Activated T-helper 9 cell treated with anti-CD3 and anti-CD28 coated beads, Interleukin-2, amount 50 U/mL, for 16 hours (primary cell): ENCODE results near the gene GIT2.
A peak's percentile ranks its signal among the peaks of the same experiment; 100 is the strongest.
"Not testable (repeated sequence)": the region's sequence is repeated elsewhere in the genome, so short reads cannot be mapped to it uniquely, and the experiment has no call there.

Experiments used
- DNase-seq: peaks from one replicate; pipeline ENCODE4 v3.0.0-alpha.2; 2020; ENCODE audit warnings: low read depth

GIT2 gene

DNA sequence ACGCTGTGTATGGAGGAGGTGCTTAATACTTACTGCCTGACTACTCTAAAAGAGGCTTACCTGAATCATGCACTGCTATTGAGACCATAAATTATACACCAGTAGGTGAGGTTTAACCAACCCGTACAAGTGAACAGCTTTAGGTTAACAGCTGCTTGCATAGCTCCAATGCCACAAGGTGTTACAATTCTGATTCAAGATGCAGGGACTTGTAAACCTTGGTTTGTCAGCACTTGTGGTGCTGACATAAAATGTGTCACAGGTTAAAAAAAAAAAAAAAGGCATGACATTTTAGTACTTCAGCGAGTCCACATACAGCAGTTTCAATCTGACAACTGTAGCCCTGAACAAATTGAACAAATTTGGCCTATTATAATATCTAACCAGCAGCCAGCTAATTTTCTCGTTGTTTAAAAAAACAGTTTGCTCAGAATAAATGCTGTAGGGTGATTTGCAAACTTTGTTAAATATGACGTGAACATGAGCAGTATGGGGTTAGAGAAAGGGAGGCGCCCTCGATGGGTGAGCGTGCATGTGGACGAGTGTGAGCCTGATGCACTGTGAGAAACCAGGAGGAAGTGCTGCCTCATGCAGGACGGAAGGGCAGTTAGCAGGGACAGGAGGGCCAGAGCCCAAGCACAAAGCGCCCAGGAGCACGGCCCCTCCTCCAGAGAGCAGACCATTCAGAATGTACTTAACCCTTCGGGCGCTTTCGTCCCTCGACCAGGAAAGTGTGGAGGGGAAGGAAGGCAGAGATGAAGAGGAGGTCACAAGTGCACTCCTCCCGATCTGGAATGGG, 51.4 kb downstream of the GIT2 start:
- DNase-seq: no peak

DNA sequence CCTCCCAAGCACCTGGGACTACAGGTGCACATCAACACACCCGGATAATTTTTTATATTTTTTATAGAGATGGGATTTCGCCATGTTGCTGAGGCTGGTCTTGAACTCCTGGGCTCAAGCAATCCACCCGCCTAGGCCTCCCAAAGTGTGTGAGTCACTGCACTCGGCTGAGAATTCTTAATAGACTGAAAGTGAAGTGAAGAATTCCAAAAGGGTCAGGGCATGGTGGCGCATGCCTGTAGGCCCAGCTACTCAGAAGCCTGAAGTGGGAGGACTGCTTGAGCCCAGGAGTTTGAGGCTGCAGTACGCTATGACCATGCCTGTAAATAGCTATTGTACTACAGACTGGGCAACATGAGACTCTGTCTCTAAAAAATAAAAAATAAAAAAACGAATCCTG, 52.4 kb downstream of the GIT2 start:
- no peak for DNase-seq

DNA sequence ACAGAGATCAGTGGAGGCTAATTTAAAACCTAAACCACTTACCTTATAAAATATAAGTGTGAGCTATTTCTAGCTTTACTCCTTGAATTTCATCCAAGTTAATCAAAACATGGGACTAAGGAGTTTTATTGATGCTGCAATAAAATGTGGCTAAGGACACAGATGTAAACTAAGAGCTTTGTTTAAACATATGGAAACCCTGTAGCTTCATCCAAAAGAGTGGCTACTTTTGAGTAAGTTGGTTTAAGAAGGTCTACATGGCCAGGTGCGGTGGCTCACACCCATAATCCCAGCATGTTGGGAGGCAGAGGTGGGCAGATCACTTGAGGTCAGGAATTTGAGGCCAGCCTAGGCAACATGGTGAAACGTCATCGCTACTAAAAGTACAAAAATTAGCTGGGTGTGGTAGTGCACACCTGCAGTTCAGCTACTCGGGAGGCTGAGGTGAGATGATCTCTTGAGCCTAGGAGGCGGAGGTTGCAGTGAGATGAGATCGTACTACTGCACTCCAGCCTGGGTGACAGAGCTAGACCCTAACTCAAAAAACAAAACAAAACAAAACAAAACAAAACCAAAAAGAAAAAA, 55.7 kb downstream of the GIT2 start:
- DNase-seq: no peak

DNA sequence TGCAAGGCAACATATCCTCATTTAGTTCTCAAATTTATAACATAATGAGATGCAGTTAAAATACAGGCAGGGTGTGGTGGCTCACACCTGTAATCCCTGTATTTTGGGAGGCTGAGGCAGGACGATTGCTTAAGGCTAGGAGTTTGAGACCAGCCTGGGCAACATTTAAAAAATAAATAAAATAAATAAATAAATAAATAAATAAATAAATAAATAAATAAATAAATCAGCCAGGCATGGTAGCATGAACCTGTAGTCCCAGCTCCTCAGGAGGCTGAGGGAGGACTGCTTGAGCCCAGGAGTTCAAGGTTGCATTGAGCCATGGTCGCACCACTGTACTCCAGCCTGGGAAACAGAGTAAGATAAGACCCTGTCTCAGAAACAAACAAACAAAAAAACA, 56.7 kb downstream of the GIT2 start:
- no peak for DNase-seq

DNA sequence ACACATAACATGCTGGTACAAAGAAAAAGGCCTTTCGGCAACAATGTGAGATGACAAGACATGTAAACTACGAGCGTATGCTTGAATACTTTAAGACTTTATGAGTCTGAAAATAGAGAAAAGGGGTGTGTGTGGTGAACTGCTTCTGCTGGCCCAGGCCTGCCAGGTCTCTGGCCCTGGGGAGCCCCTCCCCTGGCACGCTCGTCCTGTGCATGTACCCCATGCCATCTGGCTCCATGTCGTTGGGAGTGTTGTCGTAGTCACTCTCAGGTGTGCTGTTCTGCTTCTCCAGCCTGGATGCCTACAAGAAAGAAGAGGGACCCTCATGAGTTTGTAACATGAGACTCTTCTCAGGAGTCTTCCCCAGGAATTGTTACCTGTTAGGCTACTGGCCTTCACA, 57.2 kb downstream of the GIT2 start:
- DNase-seq: no peak

DNA sequence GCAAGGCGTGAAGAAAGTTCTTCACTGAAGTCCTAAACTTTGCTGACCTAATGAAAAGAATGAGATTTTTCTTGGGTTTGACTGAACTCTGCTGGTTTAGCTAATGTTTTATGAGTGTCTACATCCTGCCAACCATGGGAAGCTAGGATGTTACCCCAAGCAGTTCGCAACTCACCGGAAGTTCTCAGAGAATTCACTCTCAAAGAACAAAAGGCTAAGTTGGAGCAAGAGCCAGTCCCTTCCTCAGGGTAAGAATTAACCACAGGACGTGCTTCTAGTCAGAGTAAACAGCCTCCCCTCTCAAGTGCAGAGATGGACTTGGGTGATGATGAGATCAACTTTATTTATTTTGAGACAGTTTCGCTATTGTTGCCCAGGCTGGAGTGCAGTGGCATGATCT, 58.8 kb downstream of the GIT2 start:
- DNase-seq: no peak

DNA sequence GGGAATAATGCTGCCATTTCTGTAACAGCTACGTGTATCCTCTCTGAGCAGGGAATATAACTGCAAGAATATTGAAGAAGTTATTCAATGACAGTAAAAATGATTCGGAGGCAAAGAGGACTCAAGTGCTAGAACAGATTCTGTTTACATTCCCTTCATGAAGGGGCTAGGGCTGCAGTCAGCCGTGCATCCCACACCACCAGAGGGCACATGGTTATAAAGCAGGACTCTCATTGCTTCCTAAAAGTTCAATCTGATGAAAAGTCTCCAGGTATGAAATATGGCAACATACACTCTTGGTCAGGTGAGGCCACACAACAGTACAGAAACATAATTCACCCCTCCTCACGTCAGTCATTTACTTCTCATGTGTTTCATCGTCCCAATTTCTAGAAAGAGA, 62.1 kb downstream of the GIT2 start:
- DNase-seq: no peak

DNA sequence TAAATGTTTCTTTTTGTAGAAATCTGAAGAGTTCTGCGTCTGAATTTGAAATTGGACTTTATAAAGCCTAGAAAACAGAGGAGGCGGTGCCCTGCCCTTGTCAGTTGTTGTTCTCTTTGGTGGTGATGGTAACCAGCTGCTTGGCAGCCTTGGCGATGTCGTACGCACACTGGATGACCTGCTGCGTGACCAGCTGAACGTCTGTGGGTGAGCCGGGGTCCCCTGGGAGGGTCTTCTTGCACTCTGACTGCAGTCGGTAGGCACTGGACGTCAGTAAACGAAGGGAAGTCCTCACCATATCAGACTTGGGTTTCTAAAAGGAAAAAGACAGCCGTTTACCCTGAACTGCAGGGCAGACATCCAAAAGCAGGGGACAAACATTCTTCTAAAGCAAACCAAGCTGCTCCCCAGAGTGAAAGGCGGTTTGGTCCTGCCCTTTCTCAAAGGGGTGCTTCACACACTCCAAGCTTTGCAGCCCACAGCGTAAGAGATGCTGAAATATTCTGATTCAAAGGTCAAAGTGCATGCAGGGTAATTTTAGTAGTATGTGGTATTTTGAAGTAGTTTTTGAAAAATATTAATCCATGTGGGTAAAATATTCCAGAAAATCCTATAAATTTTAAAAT, 63.2 kb downstream of the GIT2 start:
- DNase-seq: no peak

DNA sequence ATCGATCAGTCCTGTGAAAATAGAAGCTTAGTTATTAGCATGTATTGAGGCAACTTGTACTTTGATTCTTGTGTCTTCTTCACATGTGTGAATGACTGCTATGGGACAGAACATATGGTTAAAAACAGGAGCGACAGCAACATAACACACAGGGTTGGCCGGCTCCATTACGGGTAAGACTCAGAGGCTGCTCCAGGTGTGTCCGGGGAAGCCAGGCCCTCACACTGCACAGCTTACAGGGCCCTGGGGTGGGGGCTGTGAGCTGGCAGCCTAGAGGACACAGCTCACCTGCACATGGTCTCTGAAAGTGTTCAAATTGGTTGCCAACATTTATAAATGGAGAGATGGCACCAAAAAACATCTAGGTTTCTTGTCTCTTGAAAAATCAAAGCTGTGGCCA, 65.0 kb downstream of the GIT2 start:
- no peak for DNase-seq

DNA sequence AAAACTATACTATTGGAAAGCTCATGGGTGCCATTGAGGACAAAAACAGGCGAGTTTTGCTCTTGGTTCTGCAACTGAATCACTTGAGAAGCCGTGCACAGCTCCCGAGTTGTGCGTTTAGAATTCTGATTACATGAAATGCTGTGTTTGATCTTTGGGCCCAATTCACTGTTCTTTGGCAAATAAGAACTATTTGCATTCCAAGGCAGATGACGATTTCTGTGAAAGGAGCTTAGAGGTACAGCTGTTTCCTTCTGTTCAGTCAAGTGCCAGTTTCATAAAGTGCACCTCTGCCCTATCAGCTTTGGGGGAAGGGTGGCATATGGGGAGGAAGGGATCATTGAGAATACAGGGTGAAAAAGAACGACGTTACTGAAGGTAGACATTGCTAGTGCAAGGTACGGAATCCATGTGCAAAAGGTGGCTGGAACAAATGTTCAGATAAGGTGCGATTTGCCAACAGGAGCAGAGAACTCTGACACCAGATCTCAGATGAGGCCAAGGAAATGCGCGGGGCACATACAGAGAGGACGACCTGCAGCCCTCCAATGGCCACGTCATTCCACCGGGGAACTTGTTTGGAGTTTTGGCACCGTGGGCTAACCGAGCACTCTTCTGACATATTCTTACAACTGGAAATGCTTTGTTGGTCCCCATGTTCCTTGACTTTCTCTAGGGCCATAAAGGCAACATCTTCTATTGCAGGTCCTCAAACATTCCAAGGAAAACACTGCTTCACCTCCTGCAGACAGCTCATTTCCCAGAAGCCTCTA, 66.0 kb downstream of the GIT2 start:
- DNase-seq: no peak

DNA sequence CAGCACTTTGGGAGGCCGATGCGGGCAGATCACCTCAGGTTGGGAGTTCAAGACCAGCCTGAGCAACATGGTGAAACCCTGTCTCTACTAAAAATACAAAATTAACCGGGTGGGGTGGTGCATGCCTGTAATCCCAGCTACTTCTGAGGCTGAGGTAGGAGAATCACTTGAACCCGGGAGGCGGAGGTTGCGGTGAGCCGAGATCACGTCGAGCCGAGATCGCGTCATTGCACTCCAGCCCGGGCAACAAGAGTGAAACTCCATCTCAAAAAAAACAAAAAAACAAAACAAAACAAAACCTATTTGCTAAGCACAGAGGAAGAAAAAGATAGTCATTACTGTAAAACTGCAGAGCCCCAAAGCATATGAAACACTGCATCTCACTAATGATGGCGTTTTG, 66.8 kb downstream of the GIT2 start:
- not testable (repeated sequence) for DNase-seq

DNA sequence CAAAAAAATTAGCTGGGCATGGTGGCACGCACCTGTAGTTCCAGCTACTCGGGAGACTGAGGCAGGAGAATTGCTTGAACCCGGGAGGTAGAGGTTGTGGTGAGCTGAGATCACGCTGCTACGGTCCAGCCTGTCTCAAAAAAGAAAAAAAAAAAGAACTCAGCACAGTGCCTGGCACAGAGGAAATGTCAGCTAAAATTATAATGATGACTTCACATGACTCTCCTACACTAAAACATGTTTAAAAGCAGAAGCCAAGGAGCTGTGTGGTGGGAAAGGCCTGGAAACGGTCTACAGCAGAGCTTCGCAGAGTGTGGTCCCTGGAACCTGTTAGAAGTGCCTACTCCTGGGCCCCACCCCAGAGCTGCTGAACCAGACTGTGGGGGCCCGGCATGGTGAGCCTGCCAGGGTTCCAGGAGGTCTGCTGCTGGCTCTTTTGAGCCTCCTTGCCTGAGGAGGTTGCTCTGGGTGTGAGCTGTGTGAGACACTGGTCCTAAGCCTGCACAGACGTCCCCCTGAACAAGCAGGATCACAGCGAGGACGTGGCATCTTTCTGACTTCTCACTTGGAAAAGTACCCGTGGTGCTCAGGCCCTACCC, 68.0 kb downstream of the GIT2 start:
- DNase-seq: no peak

DNA sequence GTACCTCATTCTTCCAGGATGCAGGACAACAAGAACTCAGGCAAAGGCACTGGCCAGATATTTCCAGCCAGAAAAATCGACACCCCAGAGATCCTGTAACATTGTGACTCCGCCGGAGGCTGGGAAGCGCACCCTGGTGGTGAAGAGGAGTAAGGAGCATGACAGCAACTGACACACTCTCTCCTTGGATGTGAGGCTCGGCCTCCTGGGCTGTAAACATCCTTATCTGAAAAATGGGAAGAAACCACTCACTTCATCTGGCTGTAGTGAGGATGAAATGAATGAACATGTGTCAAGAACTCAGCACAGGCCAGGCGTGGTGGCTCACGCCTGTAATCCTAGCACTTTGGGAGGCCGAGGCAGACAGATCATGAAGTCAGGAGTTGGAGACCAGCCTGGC, 68.5 kb downstream of the GIT2 start:
- DNase-seq: peak; percentile 13

DNA sequence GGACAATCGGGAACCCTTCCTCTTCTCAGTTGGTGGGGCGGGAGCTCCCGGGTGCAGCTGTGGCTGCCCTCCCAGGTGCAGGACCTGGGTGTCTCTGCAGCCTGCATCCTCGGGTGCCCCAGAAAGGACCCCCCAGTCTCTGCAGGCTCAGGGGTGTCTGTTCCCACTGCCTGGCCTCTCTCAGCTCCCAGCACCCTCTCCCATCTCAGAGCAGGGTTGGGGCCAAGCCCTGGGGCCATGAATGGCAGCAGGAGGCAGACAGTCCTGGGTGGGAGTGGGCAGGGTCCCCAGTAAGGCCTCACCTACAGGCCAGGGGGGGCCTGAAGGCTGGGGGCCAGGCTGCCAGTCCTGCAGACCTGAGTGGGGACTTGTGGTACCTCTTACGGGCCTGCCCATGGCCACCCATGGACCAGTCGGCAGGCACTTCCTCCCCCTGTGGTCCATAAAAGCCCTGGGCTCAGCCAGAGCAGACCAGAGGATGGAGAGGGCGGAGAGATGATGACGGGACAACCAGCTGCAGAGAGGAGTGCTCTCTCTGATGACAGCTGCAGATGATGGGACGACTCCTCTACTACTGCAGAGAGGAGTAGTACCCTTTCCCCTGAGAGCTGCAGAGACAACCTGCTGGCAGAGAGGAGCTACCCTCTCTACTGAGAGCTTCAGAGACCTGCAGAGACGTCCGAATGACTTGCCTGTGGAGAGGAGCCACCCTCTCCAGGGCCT, 69.5 kb downstream of the GIT2 start:
- DNase-seq: no peak

DNA sequence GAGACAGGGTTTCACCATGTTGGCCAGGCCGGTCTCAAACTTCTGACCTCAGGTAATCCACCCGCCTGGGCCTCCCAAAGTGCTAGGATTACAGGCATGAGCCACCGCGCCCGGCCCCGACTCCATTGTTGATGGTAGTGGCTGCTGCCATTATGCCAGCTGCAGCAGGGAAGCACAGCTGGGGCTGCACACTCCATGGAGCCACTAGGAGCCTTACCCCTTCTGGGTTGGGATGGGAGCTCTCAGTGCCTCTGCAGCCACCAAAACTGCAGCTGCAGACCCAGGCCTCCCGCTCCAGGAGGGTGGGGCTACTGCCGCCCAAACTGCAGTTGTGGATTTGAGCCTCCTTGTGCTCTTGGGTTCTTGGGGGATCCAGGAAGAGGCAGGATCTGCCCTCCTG, 70.2 kb downstream of the GIT2 start:
- no peak for DNase-seq

DNA sequence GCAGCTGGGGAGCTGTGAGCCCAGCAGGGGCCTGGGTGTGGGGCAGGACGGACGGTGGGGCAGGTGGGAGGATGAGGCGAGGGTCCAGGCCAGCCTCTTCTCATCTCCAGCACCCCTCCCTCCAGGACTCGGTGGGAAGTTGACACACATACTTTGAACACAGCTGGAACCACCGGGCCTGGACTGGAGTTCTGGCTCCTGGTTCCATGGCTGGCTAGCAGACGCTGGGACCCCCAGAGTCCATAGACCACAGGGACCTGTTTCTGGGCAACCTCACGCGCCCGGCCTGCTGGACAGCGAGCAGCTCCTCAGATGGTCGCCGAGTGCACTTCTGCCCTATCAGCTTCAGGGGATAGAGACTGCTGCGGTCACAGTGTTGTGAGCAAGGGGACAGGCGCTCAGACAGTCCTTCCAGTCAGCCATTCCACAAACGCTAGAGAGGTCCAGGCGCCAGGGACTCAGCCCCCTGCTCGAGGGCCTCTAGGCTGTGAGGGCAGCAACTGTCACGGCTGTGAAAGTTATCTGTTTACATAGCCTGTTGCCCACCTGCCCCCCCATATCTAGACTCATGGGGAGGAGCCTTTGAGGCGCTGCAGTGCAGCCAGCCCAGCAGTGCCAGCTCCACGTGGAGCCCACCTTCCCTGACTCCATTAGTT, 70.9 kb downstream of the GIT2 start:
- DNase-seq: no peak

DNA sequence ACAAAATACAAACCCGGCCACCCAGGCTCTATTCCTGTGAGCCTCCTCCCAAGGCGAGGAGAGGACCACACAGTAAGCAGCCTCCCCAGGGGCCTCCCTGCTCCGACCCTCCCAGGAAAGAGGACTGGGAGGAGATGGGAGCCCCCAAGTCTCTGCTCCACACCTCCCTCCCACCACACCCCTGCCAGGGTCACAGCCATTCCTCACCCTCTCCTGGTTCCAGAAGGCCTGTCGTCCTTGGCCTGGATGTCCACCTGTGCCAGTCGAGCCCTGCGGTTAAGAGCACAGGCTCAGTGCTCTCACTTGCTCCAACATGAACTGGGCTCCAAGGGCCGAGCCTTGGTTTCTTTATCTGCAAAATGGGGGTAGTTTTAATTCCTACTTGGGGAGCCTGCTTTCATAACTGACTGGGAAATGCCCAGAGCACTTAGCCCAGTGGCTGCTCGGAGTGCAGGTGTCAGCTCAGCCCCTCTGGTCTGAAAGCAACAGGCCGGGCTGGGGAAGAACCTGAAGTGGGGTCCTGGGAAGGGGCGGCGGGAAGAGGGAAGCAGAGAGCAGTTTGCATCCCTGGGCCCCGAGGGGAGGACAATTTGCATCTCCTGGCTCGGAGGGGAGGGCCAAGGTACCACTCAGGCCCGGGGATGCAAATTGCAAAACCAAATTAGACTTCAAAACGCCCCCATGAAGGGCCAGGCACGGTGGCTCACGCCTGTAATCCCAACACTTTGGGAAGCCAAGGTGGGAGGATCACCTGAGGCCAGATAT, 72.5 kb downstream of the GIT2 start:
- DNase-seq: no peak

DNA sequence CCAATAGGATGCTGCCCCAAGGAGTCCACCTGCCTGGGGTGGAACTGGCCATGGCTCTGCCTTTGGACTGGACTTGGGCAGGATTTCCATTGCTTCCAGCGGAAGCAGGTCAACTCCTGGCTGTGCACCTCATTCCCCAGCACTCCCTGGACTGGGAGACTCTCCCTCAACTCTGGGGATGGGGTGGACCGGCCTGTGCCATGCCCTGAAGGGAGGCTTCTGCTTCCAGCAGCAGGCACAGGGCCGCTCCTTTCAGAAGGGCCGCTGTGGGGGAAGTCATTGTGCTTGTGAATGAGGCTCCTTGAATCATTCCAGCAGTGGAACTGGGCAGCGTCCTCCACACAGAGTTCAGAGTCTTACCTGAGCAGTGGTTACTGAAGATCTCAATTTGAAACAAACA, 73.1 kb downstream of the GIT2 start:
- no peak for DNase-seq

DNA sequence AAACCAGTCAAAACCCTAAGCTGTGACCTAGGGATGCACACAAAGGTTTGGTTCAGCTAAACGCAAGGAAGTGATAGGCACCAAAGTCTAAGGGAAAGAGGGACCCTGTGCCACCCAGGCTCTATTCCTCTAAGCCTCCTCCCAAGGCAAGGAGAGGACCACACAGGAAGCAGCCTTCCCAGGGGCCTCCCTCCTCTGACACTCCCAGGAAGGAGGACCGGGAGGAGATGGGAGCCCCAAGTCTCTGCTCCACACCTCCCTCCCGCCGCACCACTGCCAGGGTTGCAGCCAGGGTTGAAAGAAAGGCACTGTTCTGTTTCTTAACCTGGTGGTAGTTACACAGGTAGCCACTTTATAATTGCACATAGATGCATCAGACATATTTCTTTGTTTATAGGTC, 74.2 kb downstream of the GIT2 start:
- DNase-seq: no peak

DNA sequence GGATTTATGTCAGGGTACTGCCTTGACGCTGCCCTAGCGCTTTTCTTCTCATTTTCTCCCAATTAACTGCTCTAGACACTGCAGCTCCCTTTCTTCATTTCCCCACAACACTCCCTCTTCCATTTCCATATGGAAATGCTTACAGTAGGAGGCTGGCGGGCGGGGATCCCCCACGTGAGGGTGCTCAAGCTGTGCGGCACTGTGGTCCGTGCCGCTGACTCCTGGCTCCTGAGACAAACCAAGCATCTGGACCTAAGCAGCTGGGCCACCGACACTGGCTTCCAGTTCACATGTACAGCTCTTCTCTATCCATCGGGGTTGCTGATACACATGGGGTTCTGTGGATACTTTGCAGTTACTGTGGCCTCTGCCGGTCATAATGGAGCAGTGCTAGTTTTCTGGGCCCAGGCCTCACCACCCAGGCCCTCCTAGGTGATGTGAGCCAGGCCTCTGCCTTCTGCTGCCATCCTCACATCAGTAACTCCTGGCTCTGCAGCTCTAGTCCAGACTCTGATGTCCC, 75.8 kb downstream of the GIT2 start:
- DNase-seq: no peak
